Neural cell (in vitro differentiated cells): ENCODE measurements around the gene CTSH. TPM values are rescaled to one million over a fixed set of nuclear protein-coding genes. Genes with fewer than 3 reads are reported as not detected.

ENCODE experiments used
- H2AFZ ChIP-seq: fragments of 200-600, 300-800 bp; sonication (generic), shearing (Covaris generic); 2 replicates; pipeline ENCODE4 v1.6.0; 2014; ENCODE audit warnings: low read depth, mild to moderate bottlenecking, antibody characterized with exemption, low read length, moderate library complexity
- H3F3A ChIP-seq: fragments of 200-600 bp; shearing (Covaris generic); 2 replicates; pipeline ENCODE4 v1.6.1; 2016; ENCODE audit warnings: mild to moderate bottlenecking, moderate library complexity, mixed read lengths, antibody characterized with exemption, low read length; ENCODE audit not compliant: insufficient read depth, poor library complexity, severe bottlenecking
- H3K27ac ChIP-seq: fragments of 200-600, 300-800 bp; sonication (generic), shearing (Covaris generic); 2 replicates; pipeline ENCODE4 v1.5.1; 2014; ENCODE audit warnings: mild to moderate bottlenecking, low read length, moderate library complexity
- H3K27me3 ChIP-seq: fragments of 300-800, 200-600 bp; sonication (generic), shearing (Covaris generic); 2 replicates; pipeline ENCODE4 v1.6.0; 2014; ENCODE audit warnings: mild to moderate bottlenecking, low read depth, low read length, moderate library complexity; ENCODE audit not compliant: insufficient read depth
- H3K36me3 ChIP-seq: fragments of 300-800, 200-600 bp; sonication (generic), shearing (Covaris generic); 2 replicates; pipeline ENCODE4 v1.5.1; 2014; ENCODE audit warnings: mild to moderate bottlenecking, antibody characterized with exemption, low read length, moderate library complexity; ENCODE audit not compliant: insufficient read depth
- H3K4me2 ChIP-seq: fragments of 300-800, 200-600 bp; sonication (generic), shearing (Covaris generic); 2 replicates; pipeline ENCODE4 v1.6.0; 2014; ENCODE audit warnings: mild to moderate bottlenecking, low read length
- H3K4me3 ChIP-seq: fragments of 300-800, 200-600 bp; sonication (generic), shearing (Covaris generic); 2 replicates; pipeline ENCODE4 v1.5.1; 2014; ENCODE audit warnings: mild to moderate bottlenecking, low read length, moderate library complexity
- H3K79me2 ChIP-seq: fragments of 200-600 bp; shearing (Covaris generic); replicated peaks from 2 replicates; pipeline ENCODE4 v1.6.0; 2014; ENCODE audit warnings: mild to moderate bottlenecking, low read length, moderate library complexity; ENCODE audit not compliant: insufficient read depth
- H3K9ac ChIP-seq: fragments of 300-800, 200-600 bp; sonication (generic), shearing (Covaris generic); 2 replicates; pipeline ENCODE4 v1.6.1; 2016; ENCODE audit warnings: mild to moderate bottlenecking, low read length, mixed read lengths
- H3K9me2 ChIP-seq: fragments of 200-600 bp; shearing (Covaris generic); 2 replicates; pipeline ENCODE4 v1.6.1; 2016; ENCODE audit warnings: mild to moderate bottlenecking, low read length, mixed read lengths; ENCODE audit not compliant: insufficient read depth
- H3K9me3 ChIP-seq: fragments of 200-600, 300-800 bp; sonication (generic), shearing (Covaris generic); 2 replicates; pipeline ENCODE4 v1.6.1; 2016; ENCODE audit warnings: mild to moderate bottlenecking, mixed run types, low read length, moderate library complexity, mixed read lengths
- H4K20me1 ChIP-seq: fragments of 200-600 bp; shearing (Covaris generic); 2 replicates; pipeline ENCODE4 v1.6.1; 2016; ENCODE audit warnings: mild to moderate bottlenecking, mixed run types; ENCODE audit not compliant: insufficient read depth
- EP300 ChIP-seq: fragments of 450-650 bp; conservative IDR thresholded peaks from 2 replicates; pipeline ENCODE4 v1.6.1; 2014; ENCODE audit warnings: antibody characterized with exemption, mild to moderate bottlenecking, moderate library complexity; ENCODE audit not compliant: poor library complexity, severe bottlenecking
- EZH2 ChIP-seq: fragments of 200-600, 300-800 bp; shearing (Covaris generic), sonication (generic); IDR thresholded peaks from 2 replicates; pipeline ENCODE4 v1.6.1; 2014; ENCODE audit warnings: antibody characterized with exemption, low read length, borderline replicate concordance, mild to moderate bottlenecking; ENCODE audit not compliant: insufficient read depth, poor library complexity, severe bottlenecking
- MXI1 ChIP-seq: fragments of 450-650 bp; conservative IDR thresholded peaks from 2 replicates; pipeline ENCODE4 v1.6.1; 2014; ENCODE audit warnings: antibody characterized with exemption, mild to moderate bottlenecking; ENCODE audit not compliant: poor library complexity, severe bottlenecking
- POLR2AphosphoS5 ChIP-seq: IDR thresholded peaks from 2 replicates; pipeline ENCODE4 v1.6.1; 2012
- RAD21 ChIP-seq: fragments of 450-650 bp; conservative IDR thresholded peaks from 2 replicates; pipeline ENCODE4 v1.6.1; 2014; ENCODE audit warnings: antibody characterized with exemption, mild to moderate bottlenecking, moderate library complexity
- SMC3 ChIP-seq: fragments of 450-650 bp; conservative IDR thresholded peaks from 2 replicates; pipeline ENCODE4 v1.6.1; 2014; ENCODE audit warnings: antibody characterized with exemption, mild to moderate bottlenecking, moderate library complexity; ENCODE audit not compliant: poor library complexity
- TAF1 ChIP-seq: IDR thresholded peaks from 2 replicates; pipeline ENCODE4 v1.6.1; 2012; ENCODE audit warnings: low read depth
- polyA plus RNA-seq: library from polyadenylated mRNA; depleted of rRNA; stranded (reverse); fragments of >200 nt; gene quantifications from 2 replicates; pipeline ENCODE4 v1.2.3, GENCODE V29; 2014
- TF ChIP-seq, protein P1 (sequence below): fragments of 450-650 bp; IDR thresholded peaks from 2 replicates; pipeline ENCODE4 v1.5.1; 2014; ENCODE audit warnings: antibody characterized with exemption, mild to moderate bottlenecking, moderate library complexity; ENCODE audit not compliant: poor library complexity, severe bottlenecking
- TF ChIP-seq, protein P2 (sequence below): IDR thresholded peaks from 2 replicates; pipeline ENCODE4 v1.6.1; 2012; ENCODE audit warnings: borderline replicate concordance

Gene CTSH
- polyA plus RNA-seq, 1 donor from 2014 or later = 3.3 TPM

GRCh38 chr15:78938658-78939488, 6.0 kb downstream of the CTSH start:
- H3K4me3 ChIP-seq = no peak overlapping the region
- TF ChIP-seq RAD21 = no peak
- no peak for TF ChIP-seq EZH2
- TF ChIP-seq POLR2AphosphoS5 = no peak
- no peak for TF ChIP-seq SMC3
- TF ChIP-seq, protein P1, sequence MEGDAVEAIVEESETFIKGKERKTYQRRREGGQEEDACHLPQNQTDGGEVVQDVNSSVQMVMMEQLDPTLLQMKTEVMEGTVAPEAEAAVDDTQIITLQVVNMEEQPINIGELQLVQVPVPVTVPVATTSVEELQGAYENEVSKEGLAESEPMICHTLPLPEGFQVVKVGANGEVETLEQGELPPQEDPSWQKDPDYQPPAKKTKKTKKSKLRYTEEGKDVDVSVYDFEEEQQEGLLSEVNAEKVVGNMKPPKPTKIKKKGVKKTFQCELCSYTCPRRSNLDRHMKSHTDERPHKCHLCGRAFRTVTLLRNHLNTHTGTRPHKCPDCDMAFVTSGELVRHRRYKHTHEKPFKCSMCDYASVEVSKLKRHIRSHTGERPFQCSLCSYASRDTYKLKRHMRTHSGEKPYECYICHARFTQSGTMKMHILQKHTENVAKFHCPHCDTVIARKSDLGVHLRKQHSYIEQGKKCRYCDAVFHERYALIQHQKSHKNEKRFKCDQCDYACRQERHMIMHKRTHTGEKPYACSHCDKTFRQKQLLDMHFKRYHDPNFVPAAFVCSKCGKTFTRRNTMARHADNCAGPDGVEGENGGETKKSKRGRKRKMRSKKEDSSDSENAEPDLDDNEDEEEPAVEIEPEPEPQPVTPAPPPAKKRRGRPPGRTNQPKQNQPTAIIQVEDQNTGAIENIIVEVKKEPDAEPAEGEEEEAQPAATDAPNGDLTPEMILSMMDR = no peak
- no peak for TF ChIP-seq MXI1
- TF ChIP-seq, protein P2, sequence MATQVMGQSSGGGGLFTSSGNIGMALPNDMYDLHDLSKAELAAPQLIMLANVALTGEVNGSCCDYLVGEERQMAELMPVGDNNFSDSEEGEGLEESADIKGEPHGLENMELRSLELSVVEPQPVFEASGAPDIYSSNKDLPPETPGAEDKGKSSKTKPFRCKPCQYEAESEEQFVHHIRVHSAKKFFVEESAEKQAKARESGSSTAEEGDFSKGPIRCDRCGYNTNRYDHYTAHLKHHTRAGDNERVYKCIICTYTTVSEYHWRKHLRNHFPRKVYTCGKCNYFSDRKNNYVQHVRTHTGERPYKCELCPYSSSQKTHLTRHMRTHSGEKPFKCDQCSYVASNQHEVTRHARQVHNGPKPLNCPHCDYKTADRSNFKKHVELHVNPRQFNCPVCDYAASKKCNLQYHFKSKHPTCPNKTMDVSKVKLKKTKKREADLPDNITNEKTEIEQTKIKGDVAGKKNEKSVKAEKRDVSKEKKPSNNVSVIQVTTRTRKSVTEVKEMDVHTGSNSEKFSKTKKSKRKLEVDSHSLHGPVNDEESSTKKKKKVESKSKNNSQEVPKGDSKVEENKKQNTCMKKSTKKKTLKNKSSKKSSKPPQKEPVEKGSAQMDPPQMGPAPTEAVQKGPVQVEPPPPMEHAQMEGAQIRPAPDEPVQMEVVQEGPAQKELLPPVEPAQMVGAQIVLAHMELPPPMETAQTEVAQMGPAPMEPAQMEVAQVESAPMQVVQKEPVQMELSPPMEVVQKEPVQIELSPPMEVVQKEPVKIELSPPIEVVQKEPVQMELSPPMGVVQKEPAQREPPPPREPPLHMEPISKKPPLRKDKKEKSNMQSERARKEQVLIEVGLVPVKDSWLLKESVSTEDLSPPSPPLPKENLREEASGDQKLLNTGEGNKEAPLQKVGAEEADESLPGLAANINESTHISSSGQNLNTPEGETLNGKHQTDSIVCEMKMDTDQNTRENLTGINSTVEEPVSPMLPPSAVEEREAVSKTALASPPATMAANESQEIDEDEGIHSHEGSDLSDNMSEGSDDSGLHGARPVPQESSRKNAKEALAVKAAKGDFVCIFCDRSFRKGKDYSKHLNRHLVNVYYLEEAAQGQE = no peak
- no peak for TF ChIP-seq TAF1
- no peak for TF ChIP-seq EP300

GRCh38 chr15:78937132-78937739, 7.6 kb downstream of the CTSH start:
- H3K9ac ChIP-seq = no peak overlapping the region
- no peaks in the 10 kb centered on the region for H3K79me2 ChIP-seq
- H4K20me1 ChIP-seq = no peaks in the 10 kb centered on the region
- H3F3A ChIP-seq = no peaks in the 10 kb centered on the region
- H3K9me2 ChIP-seq = no peaks in the 10 kb centered on the region
- H2AFZ ChIP-seq = no peak overlapping the region
- H3K27me3 ChIP-seq = no peaks in the 10 kb centered on the region
- H3K4me3 ChIP-seq = no peak overlapping the region
- no peaks in the 10 kb centered on the region for H3K9me3 ChIP-seq
- no peaks in the 10 kb centered on the region for H3K36me3 ChIP-seq
- H3K4me2 ChIP-seq = no peak overlapping the region
- H3K27ac ChIP-seq = no peak overlapping the region
- TF ChIP-seq SMC3 (no peak), TAF1 (no peak), POLR2AphosphoS5 (no peak), EZH2 (no peak), RAD21 (no peak), MXI1 (no peak), EP300 (no peak)
- TF ChIP-seq, protein P2 = no peak
- TF ChIP-seq, protein P1 = no peak

More at GRCh38 chr15:78938658-78939488, 6.0 kb downstream of the CTSH start:
- Histone ChIP-seq H3K9me3 (no peaks in the 10 kb centered on the region), H3K79me2 (no peaks in the 10 kb centered on the region), H3K27me3 (peaks cover 3% of the 10 kb centered on the region), H4K20me1 (no peaks in the 10 kb centered on the region), H2AFZ (no peak overlapping the region), H3K9ac (no peak overlapping the region), H3K36me3 (no peaks in the 10 kb centered on the region), H3K27ac (no peak overlapping the region), H3K9me2 (no peaks in the 10 kb centered on the region), H3F3A (no peaks in the 10 kb centered on the region), H3K4me2 (no peak overlapping the region)
